ENCODE results near the gene AMT. TPM values are rescaled to one million over a fixed set of nuclear protein-coding genes. Genes with fewer than 3 reads are reported as not detected.

The AMT gene
- total RNA-seq, 1 experiment from 2014 or later, result 3.7 TPM

- H3K4me1 Mint-ChIP-seq (ENCODE audit: insufficient read depth, unreplicated experiment), result peaks cover 16% of the 10 kb centered on the region
- no peak for TF ChIP-seq CTCF (IDR thresholded peaks at IDR 0.05; ENCODE audit: unreplicated experiment)
- no peak overlapping the region for H3K4me3 Mint-ChIP-seq (ENCODE audit: unreplicated experiment)
- CTCF ChIA-PET, result interaction anchor here (0.6 kb wide), 1 partner anchor 122 kb away, joined by 5 read pairs; no protein-coding TSS in a partner anchor
- H3K27me3 Mint-ChIP-seq (ENCODE audit: insufficient read depth, unreplicated experiment), result no peaks in the 10 kb centered on the region
- intact Hi-C loops (cut with micrococcal nuclease), result no loop called here
- H3K36me3 Mint-ChIP-seq (ENCODE audit: insufficient read depth, unreplicated experiment), result no peaks in the 10 kb centered on the region
- no TSS peak for BruUV-seq (replicated peaks)
- DNase-seq (ENCODE audit: unreplicated experiment), result no peak
- POLR2A ChIA-PET, result interaction anchor here (0.7 kb wide), 1 partner anchor 8 kb away, joined by 4 read pairs; the partner anchor contains the start of gene DAG1
- peak overlapping the region; percentile 67 for H3K27ac Mint-ChIP-seq (ENCODE audit: low read depth, unreplicated experiment)
- H3K9me3 Mint-ChIP-seq (ENCODE audit: unreplicated experiment), result no peaks in the 10 kb centered on the region
Measured at GRCh38 chr3:49462222-49462621, 39.9 kb upstream of the AMT start.

GRCh38 chr3:49461443-49462171 lies 39.3 kb upstream of the AMT start:
- ChIA-PET POLR2A (interaction anchor here (0.7 to 4.5 kb wide), 3 partner anchors 8 to 463 kb away, joined by 3 to 28 read pairs (median 4); partner anchors contain the start of gene DAG1), CTCF (interaction anchor here (2.3 kb wide), 1 partner anchor 12 kb away, joined by 16 read pairs; no protein-coding TSS in a partner anchor)
- H3K27me3 Mint-ChIP-seq (ENCODE audit: insufficient read depth, unreplicated experiment), result no peaks in the 10 kb centered on the region
- DNase-seq (ENCODE audit: unreplicated experiment), result peak; percentile 30
- peaks cover 18% of the 10 kb centered on the region for H3K4me1 Mint-ChIP-seq (ENCODE audit: insufficient read depth, unreplicated experiment)
- intact Hi-C loops (cut with micrococcal nuclease), result no loop called here
- no peak overlapping the region for H3K4me3 Mint-ChIP-seq (ENCODE audit: unreplicated experiment)
- H3K36me3 Mint-ChIP-seq (ENCODE audit: insufficient read depth, unreplicated experiment), result no peaks in the 10 kb centered on the region
- peak overlapping the region; percentile 67 for H3K27ac Mint-ChIP-seq (ENCODE audit: low read depth, unreplicated experiment)
- BruUV-seq (replicated peaks), result no TSS peak
- H3K9me3 Mint-ChIP-seq (ENCODE audit: unreplicated experiment), result no peaks in the 10 kb centered on the region
- no peak for TF ChIP-seq CTCF (IDR thresholded peaks at IDR 0.05; ENCODE audit: unreplicated experiment)

GRCh38 chr3:49460956-49461355 lies 38.7 kb upstream of the AMT start:
- Mint-ChIP-seq H3K27ac (ENCODE audit: low read depth, unreplicated experiment) (peak overlapping the region; percentile 67), H3K4me1 (ENCODE audit: insufficient read depth, unreplicated experiment) (peaks cover 18% of the 10 kb centered on the region), H3K4me3 (ENCODE audit: unreplicated experiment) (no peak overlapping the region), H3K9me3 (ENCODE audit: unreplicated experiment) (no peaks in the 10 kb centered on the region), H3K36me3 (ENCODE audit: insufficient read depth, unreplicated experiment) (no peaks in the 10 kb centered on the region), H3K27me3 (ENCODE audit: insufficient read depth, unreplicated experiment) (no peaks in the 10 kb centered on the region)
- DNase-seq (ENCODE audit: unreplicated experiment), result no peak
- ChIA-PET POLR2A (interaction anchor here (0.7 to 4.5 kb wide), 3 partner anchors 9 to 464 kb away, joined by 3 to 28 read pairs (median 3); partner anchors contain the start of genes DAG1 and NDUFAF3), CTCF (interaction anchor here (1.4 to 2.3 kb wide), 2 partner anchors 11 to 211 kb away, joined by 4 to 16 read pairs; no protein-coding TSS in a partner anchor)
- BruUV-seq (replicated peaks), result no TSS peak
- TF ChIP-seq CTCF (IDR thresholded peaks at IDR 0.05; ENCODE audit: unreplicated experiment), result no peak
- intact Hi-C loops (cut with micrococcal nuclease), result no loop called here

GRCh38 chr3:49460188-49460890 lies 38.1 kb upstream of the AMT start:
- POLR2A ChIA-PET, result interaction anchor here (0.7 to 4.5 kb wide), 5 partner anchors 10 to 438 kb away, joined by 3 to 28 read pairs (median 3); partner anchors contain the start of genes DAG1 and NDUFAF3
- intact Hi-C loops (cut with micrococcal nuclease), result no loop called here
- Mint-ChIP-seq H3K4me1 (ENCODE audit: insufficient read depth, unreplicated experiment) (peaks cover 22% of the 10 kb centered on the region), H3K27ac (ENCODE audit: low read depth, unreplicated experiment) (no peak overlapping the region), H3K4me3 (ENCODE audit: unreplicated experiment) (no peak overlapping the region), H3K36me3 (ENCODE audit: insufficient read depth, unreplicated experiment) (no peaks in the 10 kb centered on the region), H3K9me3 (ENCODE audit: unreplicated experiment) (no peaks in the 10 kb centered on the region), H3K27me3 (ENCODE audit: insufficient read depth, unreplicated experiment) (no peaks in the 10 kb centered on the region)
- no peak for TF ChIP-seq CTCF (IDR thresholded peaks at IDR 0.05; ENCODE audit: unreplicated experiment)
- CTCF ChIA-PET, result interaction anchor here (1.4 to 2.3 kb wide), 2 partner anchors 11 to 211 kb away, joined by 4 to 16 read pairs; no protein-coding TSS in a partner anchor
- no peak for DNase-seq (ENCODE audit: unreplicated experiment)
- BruUV-seq (replicated peaks), result no TSS peak

All from MCF 10A (cell line).